ENCODE measurements around the gene PNCK.
"Not testable (repeated sequence)": the region's sequence is repeated elsewhere in the genome, so short reads cannot be mapped to it uniquely, and the experiment has no call there.

The PNCK gene

GRCh38 chrX:153699210-153699783 lies 25.7 kb upstream of the PNCK start:
- not testable (repeated sequence) for DNase-seq (ENCODE audit: low read depth in 2 of 2)

- DNase-seq (ENCODE audit: low read depth in 2 of 2): no peak
Observed at GRCh38 chrX:153697924-153698865, 24.6 kb upstream of the PNCK start.

- DNase-seq (ENCODE audit: low read depth in 2 of 2): not testable (repeated sequence)
Observed at GRCh38 chrX:153696986-153697722, 23.5 kb upstream of the PNCK start.

- DNase-seq (ENCODE audit: low read depth in 2 of 2): not testable (repeated sequence)
Observed at GRCh38 chrX:153696538-153696937, 22.9 kb upstream of the PNCK start.

- DNase-seq (ENCODE audit: low read depth in 2 of 2): no peak
Observed at GRCh38 chrX:153696100-153696499, 22.5 kb upstream of the PNCK start.

- no peak for DNase-seq (ENCODE audit: low read depth in 2 of 2)
Observed at GRCh38 chrX:153694687-153695270, 21.2 kb upstream of the PNCK start.

GRCh38 chrX:153694256-153694655 lies 20.6 kb upstream of the PNCK start:
- DNase-seq (ENCODE audit: low read depth in 2 of 2): not testable (repeated sequence)

GRCh38 chrX:153693216-153694086 lies 19.8 kb upstream of the PNCK start:
- no peak for DNase-seq (ENCODE audit: low read depth in 2 of 2)

GRCh38 chrX:153692611-153693156 lies 19.1 kb upstream of the PNCK start:
- DNase-seq (ENCODE audit: low read depth in 2 of 2): no peak

- DNase-seq (ENCODE audit: low read depth in 2 of 2): no peak
Observed at GRCh38 chrX:153692003-153692402, 18.4 kb upstream of the PNCK start.

- not testable (repeated sequence) for DNase-seq (ENCODE audit: low read depth in 2 of 2)
Observed at GRCh38 chrX:153691032-153691827, 17.6 kb upstream of the PNCK start.

- no peak for DNase-seq (ENCODE audit: low read depth in 2 of 2)
Observed at GRCh38 chrX:153690466-153690865, 16.9 kb upstream of the PNCK start.

GRCh38 chrX:153689654-153690465 lies 16.2 kb upstream of the PNCK start:
- no peak for DNase-seq (ENCODE audit: low read depth in 2 of 2)

GRCh38 chrX:153688911-153689590 lies 15.4 kb upstream of the PNCK start:
- DNase-seq (ENCODE audit: low read depth in 2 of 2): no peak

GRCh38 chrX:153688506-153688905 lies 14.9 kb upstream of the PNCK start:
- no peak for DNase-seq (ENCODE audit: low read depth in 2 of 2)

- no peak for DNase-seq (ENCODE audit: low read depth in 2 of 2)
Observed at GRCh38 chrX:153688071-153688470, 14.5 kb upstream of the PNCK start.

- peak in 1 of 2 experiments; percentile 32 for DNase-seq (ENCODE audit: low read depth in 2 of 2)
Observed at GRCh38 chrX:153687121-153688039, 13.8 kb upstream of the PNCK start, which contains the start of gene SLC6A8. TSS of gene SLC6A8 (plus strand) at chrX:153687926. CDS start at chrX:153688575, 649 bp downstream.
